Measurements from ENCODE around the gene RABGAP1L. TPM values are rescaled to one million over a fixed set of nuclear protein-coding genes. Genes with fewer than 3 reads are reported as not detected.

The RABGAP1L gene
- total and polyA plus RNA-seq, 2 of the 8 experiments (the other 6 are each of a cell fraction or from before 2014, with no cell fraction given): 33.3 to 156 TPM

DNA sequence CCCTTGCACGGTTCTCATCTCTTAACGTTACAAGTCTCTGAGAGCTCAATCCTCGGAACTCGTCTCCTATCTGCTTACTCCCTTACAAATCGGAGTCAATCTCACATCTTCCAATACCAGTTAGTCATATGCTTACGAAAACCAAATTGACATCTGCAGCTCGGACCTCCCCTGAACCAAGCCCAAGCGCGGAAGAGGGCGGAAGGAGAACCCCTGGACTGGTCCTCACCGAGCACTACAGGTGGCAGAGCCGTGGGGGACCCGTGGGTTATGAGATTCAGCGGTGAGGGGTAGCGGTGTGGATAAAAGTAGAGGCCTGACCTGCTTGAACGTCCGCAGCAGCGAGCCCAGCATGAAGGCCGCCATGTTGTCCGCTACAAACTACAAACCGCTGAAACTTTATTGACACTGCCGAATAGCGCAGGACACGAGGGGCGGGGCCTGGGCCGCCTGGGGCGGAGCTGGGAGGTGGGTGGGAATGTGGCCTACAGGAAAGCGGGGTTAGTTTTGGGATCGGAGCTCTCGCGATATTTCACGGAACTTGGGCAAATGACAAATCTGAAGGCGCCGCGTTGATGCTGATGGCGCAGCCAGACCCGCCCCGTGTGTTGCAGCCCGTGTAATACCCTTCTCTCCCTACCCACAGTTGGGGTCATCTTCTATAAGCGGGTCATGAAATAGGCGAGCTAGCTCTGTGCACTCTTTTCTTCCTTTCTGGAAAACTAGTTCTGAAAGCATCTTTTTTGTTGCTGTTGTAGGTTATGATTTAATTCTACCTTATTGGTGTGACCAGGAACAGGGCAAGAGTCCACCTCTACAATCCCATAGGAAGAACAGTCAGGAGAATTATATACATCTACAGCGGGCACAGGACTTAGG is 864.0 kb downstream of the RABGAP1L start, which contains the start of gene MRPS14 (continued):
- TF ChIP-seq CHD1 (IDR thresholded peaks at IDR 0.05; ENCODE audit: low read depth, low read length) (no peak), RBBP5 (IDR thresholded peaks at IDR 0.05; ENCODE audit: borderline replicate concordance, low read depth, low read length) (0 out of 2 replicates have a peak, but pooled peaks have one; percentile 52), SP4 (IDR thresholded peaks at IDR 0.05; ENCODE audit: low read length) (peak; percentile 81; the same call in 1 of the 2 replicates), NRF1 (IDR thresholded peaks at IDR 0.05; ENCODE audit: low read depth, low read length) (no peak), CBX8 (IDR thresholded peaks at IDR 0.05; ENCODE audit: borderline replicate concordance, low read depth, low read length) (no peak), PHF8 (conservative IDR thresholded peaks at IDR 0.05; ENCODE audit: low read depth, low read length) (peak; percentile 79), RNF2 (IDR thresholded peaks at IDR 0.05; ENCODE audit: borderline replicate concordance, low read depth, low read length, missing control alignments, poor library complexity, severe bottlenecking) (no peak), SRF (IDR thresholded peaks at IDR 0.05; ENCODE audit: low read depth, low read length) (0 out of 2 replicates have a peak, but pooled peaks have one; percentile 24), SP2 (IDR thresholded peaks at IDR 0.05; ENCODE audit: low read length) (no peak), HDAC2 (IDR thresholded peaks at IDR 0.05; ENCODE audit: borderline replicate concordance in 1 of 2, low read depth in 2 of 2, low read length in 2 of 2) (no peak), CHD2 (IDR thresholded peaks at IDR 0.05; ENCODE audit: low read length) (peak; percentile 96), SUZ12 (IDR thresholded peaks at IDR 0.05; ENCODE audit: low read length) (no peak), BRCA1 (IDR thresholded peaks at IDR 0.05; ENCODE audit: low read depth, low read length) (peak; percentile 80), CBX5 (IDR thresholded peaks at IDR 0.05; ENCODE audit: low read depth, low read length) (no peak), SIRT6 (IDR thresholded peaks at IDR 0.05; ENCODE audit: low read length) (no peak), KDM1A (IDR thresholded peaks at IDR 0.05; ENCODE audit: borderline replicate concordance, low read length) (no peak), NANOG (IDR thresholded peaks at IDR 0.05; ENCODE audit: insufficient read depth, low read depth, low read length, poor library complexity, severe bottlenecking) (peak; percentile 49)
- TF ChIP-seq, protein P1, sequence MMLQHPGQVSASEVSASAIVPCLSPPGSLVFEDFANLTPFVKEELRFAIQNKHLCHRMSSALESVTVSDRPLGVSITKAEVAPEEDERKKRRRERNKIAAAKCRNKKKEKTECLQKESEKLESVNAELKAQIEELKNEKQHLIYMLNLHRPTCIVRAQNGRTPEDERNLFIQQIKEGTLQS (IDR thresholded peaks at IDR 0.05; ENCODE audit: insufficient read depth, low read depth, low read length): 0 out of 2 replicates have a peak, but pooled peaks have one; percentile 53
- TF ChIP-seq, protein P2, sequence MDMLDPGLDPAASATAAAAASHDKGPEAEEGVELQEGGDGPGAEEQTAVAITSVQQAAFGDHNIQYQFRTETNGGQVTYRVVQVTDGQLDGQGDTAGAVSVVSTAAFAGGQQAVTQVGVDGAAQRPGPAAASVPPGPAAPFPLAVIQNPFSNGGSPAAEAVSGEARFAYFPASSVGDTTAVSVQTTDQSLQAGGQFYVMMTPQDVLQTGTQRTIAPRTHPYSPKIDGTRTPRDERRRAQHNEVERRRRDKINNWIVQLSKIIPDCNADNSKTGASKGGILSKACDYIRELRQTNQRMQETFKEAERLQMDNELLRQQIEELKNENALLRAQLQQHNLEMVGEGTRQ (IDR thresholded peaks at IDR 0.05; ENCODE audit: low read length): no peak

Measured in H1 (cell line).